Measurements from ENCODE around the gene CALML5. TPM values are rescaled to one million over a fixed set of nuclear protein-coding genes. Genes with fewer than 3 reads are reported as not detected.

The CALML5 gene
- total and polyA plus RNA-seq, 9 of the 15 experiments (the other 6 are each of a cell fraction or from before 2014, with no cell fraction given): not detected

DNA sequence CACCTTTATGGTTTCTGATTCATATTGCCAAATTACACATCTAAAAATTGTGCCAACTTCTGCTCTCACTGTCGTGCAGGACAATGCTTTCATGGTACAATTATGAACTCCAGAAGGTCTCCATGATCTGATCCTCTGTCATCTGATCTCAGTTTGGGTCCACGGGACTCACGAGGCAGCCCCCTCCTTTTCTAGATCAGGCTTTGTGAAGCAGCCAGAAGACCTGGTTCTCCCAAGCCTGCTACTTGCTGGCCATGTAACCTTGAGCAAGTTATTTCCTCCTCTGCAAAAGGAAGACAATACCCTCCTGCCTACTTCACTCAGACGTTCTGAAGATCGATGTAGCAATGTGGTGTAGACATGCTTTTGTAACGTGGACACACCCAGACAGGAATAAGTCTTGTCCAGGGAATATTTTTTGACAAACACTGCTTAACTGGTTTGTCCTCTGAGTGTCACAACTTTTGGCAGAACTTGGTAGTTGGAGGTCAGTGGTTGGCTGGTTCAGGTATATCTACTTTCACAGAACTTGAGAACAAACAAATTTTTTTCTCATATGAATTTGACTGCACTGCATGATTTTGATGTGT lies 44.9 kb upstream of the CALML5 start:
- in situ Hi-C loops (cut with MboI): no loop called here
- Histone ChIP-seq H3K36me3 (ENCODE audit: control insufficient read depth, insufficient read depth, low read length) (no peaks in the 10 kb centered on the region), H3K4me3 (no peak overlapping the region), H3K9me1 (ENCODE audit: control insufficient read depth, insufficient read depth, low read length) (no peaks in the 10 kb centered on the region), H4K20me1 (replicated peaks; ENCODE audit: control insufficient read depth, insufficient read depth, low read length) (no peaks in the 10 kb centered on the region), H3K9me3 (replicated peaks; ENCODE audit: control insufficient read depth, insufficient read depth, low read depth, low read length) (no peaks in the 10 kb centered on the region), H3K27me3 (ENCODE audit: control insufficient read depth in 2 of 2, insufficient read depth in 2 of 2, low read length in 2 of 2) (no peaks in the 10 kb centered on the region), H3K79me2 (ENCODE audit: control insufficient read depth, insufficient read depth, low read length) (no peaks in the 10 kb centered on the region), H3K9ac (ENCODE audit: insufficient read depth in 1 of 2, low read depth in 2 of 2, low read length in 2 of 2) (peak overlapping the region in 1 of 2 experiments; percentile 33; a peak in 1 of 4 replicates), H3K4me2 (ENCODE audit: insufficient read depth, low read length) (no peak overlapping the region), H2AFZ (ENCODE audit: low read depth, low read length) (peak overlapping the region; percentile 88), H3K27ac (ENCODE audit: extremely low read depth, low read depth, low read length) (peak overlapping the region; percentile 41; the same call in 2 of the 3 replicates), H3K4me1 (replicated peaks in 1 of 2; ENCODE audit: control insufficient read depth in 2 of 2, insufficient read depth in 2 of 2, low read length in 2 of 2) (peaks cover 36 to 61% of the 10 kb centered on the region in 2 experiments)
- no peak for DNase-seq (ENCODE audit: extremely low read depth in 1 of 4, low spot score in 3 of 4)
- TF ChIP-seq HNRNPL (IDR thresholded peaks at IDR 0.05; ENCODE audit: low read depth, low read length): no peak
- TF ChIP-seq, protein P1, sequence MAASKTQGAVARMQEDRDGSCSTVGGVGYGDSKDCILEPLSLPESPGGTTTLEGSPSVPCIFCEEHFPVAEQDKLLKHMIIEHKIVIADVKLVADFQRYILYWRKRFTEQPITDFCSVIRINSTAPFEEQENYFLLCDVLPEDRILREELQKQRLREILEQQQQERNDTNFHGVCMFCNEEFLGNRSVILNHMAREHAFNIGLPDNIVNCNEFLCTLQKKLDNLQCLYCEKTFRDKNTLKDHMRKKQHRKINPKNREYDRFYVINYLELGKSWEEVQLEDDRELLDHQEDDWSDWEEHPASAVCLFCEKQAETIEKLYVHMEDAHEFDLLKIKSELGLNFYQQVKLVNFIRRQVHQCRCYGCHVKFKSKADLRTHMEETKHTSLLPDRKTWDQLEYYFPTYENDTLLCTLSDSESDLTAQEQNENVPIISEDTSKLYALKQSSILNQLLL (CRISPR knock-in tag; IDR thresholded peaks at IDR 0.05; ENCODE audit: borderline replicate concordance): no peak
- no peak for TF ChIP-seq RFX1 (IDR thresholded peaks at IDR 0.05)
- intact Hi-C loops (cut with micrococcal nuclease): no loop called here
- CTCF ChIA-PET (ENCODE audit: low intra/inter-chr PET ratio): no interaction called here
- no peak for FAIRE-seq
- no TSS peak for BruUV-seq (replicated peaks)
- POLR2A ChIA-PET: no interaction called here
- 30% methylated on average over 4 of the region's 6 CpGs for WGBS (ENCODE audit: insufficient coverage, low coverage, missing lambda C conversion rate)
- no peak for ATAC-seq

DNA sequence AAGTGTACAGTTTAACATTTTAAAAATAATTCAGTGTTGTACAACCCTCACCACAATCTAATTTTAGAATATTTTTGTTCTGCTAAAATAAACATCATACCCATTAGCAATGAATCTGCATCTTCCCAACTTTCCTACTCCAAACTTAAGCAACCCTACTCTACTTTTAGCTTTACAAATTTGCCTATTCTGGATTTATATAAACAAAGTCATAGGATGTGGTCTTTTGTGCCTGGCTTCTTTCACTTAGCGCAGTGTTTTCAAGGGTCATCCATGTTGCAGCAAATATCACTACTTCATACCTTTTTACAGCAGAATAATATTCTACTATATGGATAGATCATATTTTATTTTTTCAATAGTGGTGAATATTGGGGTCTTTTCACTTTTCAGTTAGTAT lies 44.3 kb upstream of the CALML5 start:
- no peak overlapping the region for H3K4me2 ChIP-seq (ENCODE audit: insufficient read depth, low read length)
- no peak for FAIRE-seq
- in situ Hi-C loops (cut with MboI): no loop called here

More for the DNA sequence above, 44.3 kb upstream of the CALML5 start:
- Histone ChIP-seq H3K27ac (ENCODE audit: extremely low read depth, low read depth, low read length) (no peak overlapping the region), H3K9me3 (replicated peaks; ENCODE audit: control insufficient read depth, insufficient read depth, low read depth, low read length) (no peaks in the 10 kb centered on the region), H3K4me1 (replicated peaks in 1 of 2; ENCODE audit: control insufficient read depth in 2 of 2, insufficient read depth in 2 of 2, low read length in 2 of 2) (peaks cover 33 to 61% of the 10 kb centered on the region in 2 experiments), H4K20me1 (replicated peaks; ENCODE audit: control insufficient read depth, insufficient read depth, low read length) (no peaks in the 10 kb centered on the region), H3K36me3 (ENCODE audit: control insufficient read depth, insufficient read depth, low read length) (no peaks in the 10 kb centered on the region), H3K4me3 (no peak overlapping the region), H2AFZ (ENCODE audit: low read depth, low read length) (0 out of 2 replicates have a peak overlapping the region, but pooled peaks have one; percentile 21), H3K9me1 (ENCODE audit: control insufficient read depth, insufficient read depth, low read length) (no peaks in the 10 kb centered on the region), H3K9ac (ENCODE audit: insufficient read depth in 1 of 2, low read depth in 2 of 2, low read length in 2 of 2) (no peak overlapping the region), H3K27me3 (ENCODE audit: control insufficient read depth in 2 of 2, insufficient read depth in 2 of 2, low read length in 2 of 2) (no peaks in the 10 kb centered on the region), H3K79me2 (ENCODE audit: control insufficient read depth, insufficient read depth, low read length) (no peaks in the 10 kb centered on the region)
- ATAC-seq (no peak), DNase-seq (ENCODE audit: extremely low read depth in 1 of 4, low spot score in 3 of 4) (no peak)
- CTCF ChIA-PET (ENCODE audit: low intra/inter-chr PET ratio): no interaction called here
- 94% methylated on average over 1 of the region's 1 CpG for WGBS (ENCODE audit: insufficient coverage, low coverage, missing lambda C conversion rate)
- intact Hi-C loops (cut with micrococcal nuclease): no loop called here
- no TSS peak for BruUV-seq (replicated peaks)
- TF ChIP-seq TRIM28 (IDR thresholded peaks at IDR 0.05) (peak; percentile 65; the same call in 1 of the 2 replicates), OTX1 (CRISPR knock-in tag; IDR thresholded peaks at IDR 0.05) (no peak), CBX3 (IDR thresholded peaks at IDR 0.05; ENCODE audit: borderline replicate concordance in 1 of 2, low read length in 2 of 2) (0 out of 3 replicates have a peak, but pooled peaks of 1 of the 2 experiments have one; percentile 27), ZFP36 (IDR thresholded peaks at IDR 0.05; ENCODE audit: low read depth, low read length, partially characterized antibody) (peak; percentile 12), SIX5 (IDR thresholded peaks at IDR 0.05; ENCODE audit: borderline replicate concordance in 1 of 2, insufficient read depth in 1 of 2, low read depth in 1 of 2, low read length in 2 of 2) (no peak)
- TF ChIP-seq, protein P2, sequence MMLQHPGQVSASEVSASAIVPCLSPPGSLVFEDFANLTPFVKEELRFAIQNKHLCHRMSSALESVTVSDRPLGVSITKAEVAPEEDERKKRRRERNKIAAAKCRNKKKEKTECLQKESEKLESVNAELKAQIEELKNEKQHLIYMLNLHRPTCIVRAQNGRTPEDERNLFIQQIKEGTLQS (IDR thresholded peaks at IDR 0.05): no peak
- TF ChIP-seq, protein P2 (CRISPR knock-in tag; conservative IDR thresholded peaks at IDR 0.05): no peak
- POLR2A ChIA-PET: no interaction called here
